Measurements from ENCODE around the gene MAP2. TPM values are rescaled to one million over a fixed set of nuclear protein-coding genes. Genes with fewer than 3 reads are reported as not detected.

MAP2 gene
- total RNA-seq, 4 donors from 2014 or later: 2.0 to 6.4 (median 2.7) TPM

- Histone ChIP-seq H3K27ac (no peak overlapping the region), H3K4me3 (no peak overlapping the region), H3K27me3 (no peaks in the 10 kb centered on the region), H3K36me3 (no peaks in the 10 kb centered on the region), H3K4me1 (no peaks in the 10 kb centered on the region), H3K9me3 (no peaks in the 10 kb centered on the region)
- in situ Hi-C loops (cut with MboI; ENCODE audit: low pct_ligation_motif_present in 1 of 4, low pct_unique_long_range_greater_than_20kb in 1 of 4, low sequenced_read_pairs in 3 of 4): no loop called here
- no peak for DNase-seq
- 52 to 80% methylated on average over 2 to 4 of the region's 4 CpGs for WGBS, 2 donors (ENCODE audit: low coverage in 1 of 2)
- intact Hi-C loops (cut with DNase I; ENCODE audit: low total_unique reads): loop anchor here (5.0 kb wide), 1 partner anchor 1414 kb away; no protein-coding TSS in a partner anchor
- TF ChIP-seq POLR2A (IDR thresholded peaks at IDR 0.05): no peak
- TF ChIP-seq CTCF (IDR thresholded peaks at IDR 0.05): no peak
- TF ChIP-seq POLR2AphosphoS5 (IDR thresholded peaks at IDR 0.05): no peak
- TF ChIP-seq EP300 (IDR thresholded peaks at IDR 0.05; ENCODE audit: low read depth): no peak
Observed at GRCh38 chr2:209388446-209389037, 35.3 kb upstream of the MAP2 start.

- no peak overlapping the region for H3K4me3 ChIP-seq
- no peak for TF ChIP-seq POLR2A (IDR thresholded peaks at IDR 0.05)
- TF ChIP-seq POLR2AphosphoS5 (IDR thresholded peaks at IDR 0.05): no peak
- no peak for TF ChIP-seq CTCF (IDR thresholded peaks at IDR 0.05)
- TF ChIP-seq EP300 (IDR thresholded peaks at IDR 0.05; ENCODE audit: low read depth): no peak
- no peaks in the 10 kb centered on the region for H3K36me3 ChIP-seq
- in situ Hi-C loops (cut with MboI; ENCODE audit: low pct_ligation_motif_present in 1 of 4, low pct_unique_long_range_greater_than_20kb in 1 of 4, low sequenced_read_pairs in 3 of 4): no loop called here
- no peak overlapping the region for H3K27ac ChIP-seq
- H3K9me3 ChIP-seq: no peaks in the 10 kb centered on the region
- no peaks in the 10 kb centered on the region for H3K27me3 ChIP-seq
- DNase-seq: no peak
- no peaks in the 10 kb centered on the region for H3K4me1 ChIP-seq
- intact Hi-C loops (cut with DNase I; ENCODE audit: low total_unique reads): loop anchor here (5.0 kb wide), 1 partner anchor 1413 kb away; no protein-coding TSS in a partner anchor
- 38 to 56% methylated on average over 5 of the region's 5 CpGs for WGBS, 2 donors (ENCODE audit: low coverage in 1 of 2)
Observed at GRCh38 chr2:209389171-209389618, 34.7 kb upstream of the MAP2 start.

- no peak for TF ChIP-seq POLR2A (IDR thresholded peaks at IDR 0.05)
- no peak for TF ChIP-seq EP300 (IDR thresholded peaks at IDR 0.05; ENCODE audit: low read depth)
- no peak for TF ChIP-seq POLR2AphosphoS5 (IDR thresholded peaks at IDR 0.05)
- no peak for TF ChIP-seq CTCF (IDR thresholded peaks at IDR 0.05)
- in situ Hi-C loops (cut with MboI; ENCODE audit: low pct_ligation_motif_present in 1 of 4, low pct_unique_long_range_greater_than_20kb in 1 of 4, low sequenced_read_pairs in 3 of 4) (no loop called here), intact Hi-C loops (cut with DNase I; ENCODE audit: low total_unique reads) (no loop called here)
- no peak overlapping the region for H3K27ac ChIP-seq
- no peak for DNase-seq
- no peaks in the 10 kb centered on the region for H3K27me3 ChIP-seq
- no peaks in the 10 kb centered on the region for H3K4me1 ChIP-seq
- 27 to 36% methylated on average over 1 of the region's 1 CpG for WGBS, 2 donors (ENCODE audit: low coverage in 1 of 2)
- no peaks in the 10 kb centered on the region for H3K9me3 ChIP-seq
- no peaks in the 10 kb centered on the region for H3K36me3 ChIP-seq
- no peak overlapping the region for H3K4me3 ChIP-seq
Observed at GRCh38 chr2:209390839-209391238, 33.0 kb upstream of the MAP2 start.

GRCh38 chr2:209391776-209392401 lies 32.0 kb upstream of the MAP2 start:
- DNase-seq: no peak
- intact Hi-C loops (cut with DNase I; ENCODE audit: low total_unique reads): no loop called here
- H3K27ac ChIP-seq: no peak overlapping the region

More at GRCh38 chr2:209391776-209392401, 32.0 kb upstream of the MAP2 start:
- 50 to 60% methylated on average over 3 of the region's 3 CpGs for WGBS, 2 donors (ENCODE audit: low coverage in 1 of 2)
- Histone ChIP-seq H3K4me1 (no peaks in the 10 kb centered on the region), H3K9me3 (no peaks in the 10 kb centered on the region), H3K36me3 (no peaks in the 10 kb centered on the region), H3K27me3 (no peaks in the 10 kb centered on the region), H3K4me3 (no peak overlapping the region)
- in situ Hi-C loops (cut with MboI; ENCODE audit: low pct_ligation_motif_present in 1 of 4, low pct_unique_long_range_greater_than_20kb in 1 of 4, low sequenced_read_pairs in 3 of 4): no loop called here
- TF ChIP-seq POLR2AphosphoS5 (IDR thresholded peaks at IDR 0.05) (no peak), EP300 (IDR thresholded peaks at IDR 0.05; ENCODE audit: low read depth) (no peak), POLR2A (IDR thresholded peaks at IDR 0.05) (no peak), CTCF (IDR thresholded peaks at IDR 0.05) (no peak)

Measured in transverse colon (tissue), 4 donors.